ENCODE results near the gene FIBCD1.
"Not testable (repeated sequence)": the region's sequence is repeated elsewhere in the genome, so short reads cannot be mapped to it uniquely, and the experiment has no call there.

The FIBCD1 gene

GRCh38 chr9:130920762-130921299 lies 18.2 kb downstream of the FIBCD1 start:
- no peak for DNase-seq

GRCh38 chr9:130920233-130920632 lies 18.8 kb downstream of the FIBCD1 start:
- no peak for DNase-seq

- no peak for DNase-seq
Observed at GRCh38 chr9:130919559-130920145, 19.4 kb downstream of the FIBCD1 start.

GRCh38 chr9:130918826-130919558 lies 20.1 kb downstream of the FIBCD1 start:
- no peak for DNase-seq

DNA sequence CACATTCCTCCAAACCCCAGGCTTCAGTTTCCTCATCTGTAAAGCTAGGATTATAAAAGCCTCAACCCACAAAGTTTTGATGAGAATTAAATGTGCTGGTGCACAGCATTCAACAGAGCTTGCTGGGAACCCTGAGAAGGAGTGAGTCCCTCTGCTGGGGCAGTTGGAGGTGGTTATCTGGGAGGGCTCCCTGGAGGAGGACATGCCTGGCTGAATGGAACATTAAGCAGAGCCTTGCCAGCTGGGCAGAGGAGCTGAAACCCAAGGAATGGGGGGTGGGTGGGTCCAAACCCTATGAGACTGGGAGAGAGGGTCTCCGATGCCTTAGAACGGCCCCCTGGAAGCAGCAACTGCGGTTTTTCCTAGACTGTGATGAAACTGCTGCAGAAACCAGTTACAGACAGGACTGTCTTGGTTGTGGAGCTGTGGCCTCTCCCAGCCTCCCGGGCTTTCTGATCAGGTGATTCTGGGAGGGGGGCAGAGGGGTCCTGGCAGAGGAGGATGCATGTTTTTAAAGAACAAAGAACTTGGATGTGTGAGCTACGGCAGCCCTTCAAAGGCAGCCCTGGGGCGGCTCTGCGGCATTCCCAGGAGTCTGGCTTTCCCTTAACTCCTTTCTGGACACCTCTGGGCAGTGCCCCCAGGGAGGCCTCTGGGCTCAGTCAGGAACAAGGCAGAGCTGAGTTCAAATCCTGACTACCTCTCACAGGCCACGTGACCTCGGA lies 20.8 kb downstream of the FIBCD1 start:
- DNase-seq = no peak

- no peak for DNase-seq
Observed at GRCh38 chr9:130917168-130917960, 21.7 kb downstream of the FIBCD1 start.

GRCh38 chr9:130915096-130915447 lies 24.0 kb downstream of the FIBCD1 start:
- DNase-seq = no peak

DNA sequence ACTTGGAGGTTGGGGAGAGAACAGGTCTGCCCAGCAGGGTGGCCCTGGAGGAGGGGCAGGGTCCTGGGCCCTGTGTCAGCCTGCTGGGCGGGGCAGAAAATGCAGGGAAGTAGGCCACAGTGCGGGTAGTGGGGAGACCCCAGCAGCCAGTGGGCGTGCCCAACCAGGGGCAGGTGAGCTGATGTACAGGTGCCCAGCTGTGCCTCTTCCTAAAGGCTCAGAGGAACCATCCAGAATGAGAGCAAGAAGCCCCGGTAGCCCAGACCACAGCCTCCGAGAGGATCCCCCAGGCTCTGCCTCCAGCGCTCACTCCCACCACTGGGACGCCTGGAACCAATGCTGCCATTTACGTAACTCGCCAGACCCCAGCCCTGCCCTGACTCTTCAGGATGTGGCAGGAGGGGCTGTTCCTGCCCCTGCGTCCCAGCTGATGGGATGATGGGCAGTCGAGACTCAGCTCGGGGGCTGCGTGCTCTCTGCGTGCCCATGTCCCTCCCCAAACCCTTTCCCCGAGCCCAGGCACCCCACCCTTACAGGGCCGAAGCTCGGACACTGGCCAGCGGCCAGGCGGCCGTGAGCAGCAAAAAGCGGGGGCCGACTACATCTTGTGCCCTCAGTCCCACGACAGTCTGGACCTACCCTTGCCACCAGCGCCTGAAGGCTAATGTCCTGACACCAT lies 24.5 kb downstream of the FIBCD1 start:
- no peak for DNase-seq

DNA sequence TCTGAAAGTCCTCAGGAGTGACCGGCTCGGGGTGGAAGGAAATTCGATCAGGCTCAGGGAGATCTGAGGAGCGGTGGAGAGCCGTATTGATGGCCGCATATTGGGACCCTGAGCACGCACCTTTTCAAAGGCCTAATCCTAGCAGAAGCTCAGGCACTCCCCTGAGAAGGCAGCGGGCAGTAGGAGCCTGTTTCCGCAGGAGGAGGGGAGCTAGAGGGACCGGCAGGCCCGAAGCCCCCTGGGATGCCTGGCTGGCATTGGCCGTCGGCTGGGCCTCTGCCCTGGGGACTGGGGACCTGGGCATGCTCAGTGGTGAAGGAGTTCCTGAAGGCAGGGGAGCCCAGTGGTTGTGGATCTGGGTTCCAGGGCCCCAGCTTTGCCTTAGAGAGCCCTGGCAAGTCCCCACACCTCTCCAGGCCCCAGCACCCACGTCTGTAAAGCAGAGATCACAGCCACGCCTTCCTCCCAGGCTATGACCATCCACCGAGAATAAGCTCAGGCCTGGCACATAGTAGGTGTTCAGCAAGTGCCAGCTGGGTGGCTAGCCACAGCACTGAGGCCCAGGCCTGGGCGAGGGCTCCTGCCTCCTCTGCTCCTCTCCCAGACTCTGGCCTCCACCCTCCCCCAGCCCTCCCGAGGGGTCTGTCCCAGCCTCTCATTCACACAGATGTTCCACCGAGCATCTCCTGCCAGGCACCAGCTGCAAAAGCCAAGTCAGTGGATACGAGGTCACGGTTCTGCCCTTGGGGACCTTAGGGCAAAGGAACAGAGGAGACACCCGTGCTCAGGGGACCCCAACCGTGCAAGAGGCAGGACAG lies 25.2 kb downstream of the FIBCD1 start:
- DNase-seq = no peak

DNA sequence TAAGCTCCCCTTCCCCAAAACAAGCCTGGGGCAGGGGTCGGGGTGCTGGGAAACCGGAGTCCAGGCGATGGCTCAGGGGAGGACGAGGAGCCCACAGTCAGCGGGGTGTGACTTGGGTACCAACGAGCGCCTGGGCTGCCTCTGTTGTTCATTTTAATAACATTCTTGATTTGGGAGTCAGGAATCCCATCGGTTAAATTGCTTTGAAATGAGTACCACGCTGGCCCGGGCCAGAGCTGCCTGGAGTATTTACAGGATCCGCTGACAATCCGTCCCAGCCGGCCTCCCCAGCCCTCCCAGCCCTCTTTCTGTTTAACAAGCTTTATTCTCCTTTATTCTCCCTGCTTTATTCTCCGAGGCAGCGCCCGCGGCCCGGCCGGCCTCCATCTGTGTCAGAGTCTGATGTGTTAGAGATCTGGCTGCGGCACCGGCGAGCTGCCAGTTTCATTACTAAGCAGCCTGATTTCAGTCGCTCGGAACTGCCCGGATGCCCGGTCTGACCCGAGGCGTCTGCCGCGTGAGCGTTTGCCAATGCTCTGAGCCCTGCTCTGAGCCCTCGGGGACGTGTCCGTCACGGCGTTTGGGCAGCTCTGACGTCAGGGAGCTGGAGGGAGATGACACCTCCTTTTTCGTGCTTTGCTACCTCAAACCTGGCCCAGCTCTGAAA lies 26.0 kb downstream of the FIBCD1 start:
- DNase-seq = no peak

- DNase-seq = no peak
Observed at GRCh38 chr9:130911254-130912049, 27.6 kb downstream of the FIBCD1 start.

GRCh38 chr9:130910670-130911069 lies 28.4 kb downstream of the FIBCD1 start:
- DNase-seq = not testable (repeated sequence)

DNA sequence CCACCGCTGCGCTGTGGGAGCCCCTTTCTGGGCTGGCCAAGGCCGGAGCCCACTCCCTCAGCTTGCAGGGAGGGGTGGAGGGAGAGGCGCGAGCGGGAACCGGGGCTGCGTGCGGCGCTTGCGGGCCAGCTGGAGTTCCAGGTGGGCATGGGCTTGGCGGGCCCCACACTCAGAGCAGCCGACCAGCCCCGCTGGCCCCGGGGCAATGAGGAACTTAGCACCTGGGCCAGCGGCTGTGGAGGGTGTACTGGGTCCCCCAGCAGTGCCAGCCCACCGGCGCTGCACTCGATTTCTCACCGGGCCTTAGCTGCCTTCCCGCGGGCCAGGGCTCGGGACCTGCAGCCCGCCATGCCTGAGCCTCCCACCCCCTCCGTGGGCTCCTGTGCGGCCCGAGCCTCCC lies 29.0 kb downstream of the FIBCD1 start:
- not testable (repeated sequence) for DNase-seq

DNA sequence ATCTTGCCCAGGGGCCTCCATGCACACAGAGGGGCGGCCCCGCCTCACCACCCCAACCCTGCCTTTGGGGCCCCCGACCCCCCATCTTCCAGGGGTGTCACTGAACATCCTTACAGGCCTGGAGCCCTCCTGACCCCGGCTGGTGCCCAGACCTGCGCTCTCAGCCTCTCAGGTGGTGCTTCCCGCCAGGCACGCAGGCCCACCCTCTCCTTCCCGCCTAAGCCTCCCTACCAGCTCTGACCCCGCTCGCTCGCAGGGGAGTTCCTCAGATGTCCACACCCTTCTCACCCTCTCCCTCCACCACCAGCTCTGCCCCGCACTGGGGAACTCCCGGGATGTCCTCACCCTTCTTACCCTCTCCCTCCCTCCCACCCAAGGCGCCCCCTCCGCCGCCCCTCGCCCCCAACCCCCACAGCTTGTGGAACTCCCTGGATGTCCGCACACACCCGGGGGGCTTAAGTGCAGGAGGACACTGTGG lies 30.1 kb downstream of the FIBCD1 start:
- DNase-seq = no peak

DNA sequence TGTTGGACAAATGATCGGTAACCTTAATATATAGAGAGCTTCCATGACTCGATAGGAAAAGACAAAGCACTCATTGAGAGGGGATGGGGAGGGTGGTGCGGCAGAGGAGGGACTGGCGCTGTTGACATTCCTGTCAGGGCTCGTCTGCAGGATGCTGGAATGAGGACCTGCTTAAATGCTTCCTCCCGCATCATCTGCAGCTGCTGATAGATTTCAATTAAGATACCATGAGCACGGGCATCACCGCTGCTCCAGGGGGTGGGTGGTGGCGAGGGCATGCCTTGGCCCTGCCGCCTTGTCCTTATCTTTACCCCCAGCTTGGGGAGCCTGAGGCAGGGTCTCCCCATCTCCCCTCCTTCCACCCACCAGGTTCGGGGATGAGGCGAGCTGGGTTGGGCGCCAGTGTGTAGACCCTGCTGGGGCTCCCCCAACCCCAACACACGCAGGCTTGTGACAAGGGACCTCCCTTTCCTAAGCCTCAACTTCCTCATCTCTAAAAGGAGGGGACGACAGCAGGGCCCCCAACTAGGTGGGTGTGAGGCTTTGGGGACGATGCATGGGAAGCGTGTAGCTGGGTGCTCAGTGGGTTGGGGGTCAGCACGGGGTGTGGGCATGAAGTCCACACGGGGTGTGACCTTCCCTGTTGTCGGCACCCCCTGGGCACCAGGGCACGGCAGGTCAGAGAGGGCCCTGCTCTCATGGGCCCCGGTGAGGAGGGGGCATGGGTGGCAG lies 30.7 kb downstream of the FIBCD1 start:
- no peak for DNase-seq

GRCh38 chr9:130906735-130907416 lies 32.2 kb downstream of the FIBCD1 start:
- DNase-seq = no peak

GRCh38 chr9:130905902-130906734 lies 32.9 kb downstream of the FIBCD1 start:
- DNase-seq = no peak

Measured in activated CD4-positive, alpha-beta T cell treated with anti-CD3 and anti-CD28 coated beads for 48 hours (primary cell).